Neural cell (in vitro differentiated cells): ENCODE data around the gene MFN1.

Source experiments
- CTCF ChIP-seq: fragments of 450-650 bp; IDR thresholded peaks from 2 replicates; pipeline ENCODE4 v1.5.1; 2014; ENCODE audit warnings: antibody characterized with exemption, mild to moderate bottlenecking, moderate library complexity; ENCODE audit not compliant: poor library complexity, severe bottlenecking
- EP300 ChIP-seq: fragments of 450-650 bp; conservative IDR thresholded peaks from 2 replicates; pipeline ENCODE4 v1.6.1; 2014; ENCODE audit warnings: antibody characterized with exemption, mild to moderate bottlenecking, moderate library complexity; ENCODE audit not compliant: poor library complexity, severe bottlenecking
- RAD21 ChIP-seq: fragments of 450-650 bp; conservative IDR thresholded peaks from 2 replicates; pipeline ENCODE4 v1.6.1; 2014; ENCODE audit warnings: antibody characterized with exemption, mild to moderate bottlenecking, moderate library complexity

GRCh38 chr3:179302111-179302510 lies 45.4 kb upstream of the MFN1 start:
- TF ChIP-seq CTCF: no peak
- TF ChIP-seq RAD21: no peak
- TF ChIP-seq EP300: no peak
